ENCODE measurements around the gene LRRC57.

Gene LRRC57

GRCh38 chr15:42490671-42491538 lies 57.7 kb downstream of the LRRC57 start, which contains the start of gene ZNF106:
ZNF106 (minus strand) TSS chr15:42491141; CDS start chr15:42472289, 18,852 bp downstream.
- DNase-seq (ENCODE audit: low spot score), result peak; percentile 96

DNA sequence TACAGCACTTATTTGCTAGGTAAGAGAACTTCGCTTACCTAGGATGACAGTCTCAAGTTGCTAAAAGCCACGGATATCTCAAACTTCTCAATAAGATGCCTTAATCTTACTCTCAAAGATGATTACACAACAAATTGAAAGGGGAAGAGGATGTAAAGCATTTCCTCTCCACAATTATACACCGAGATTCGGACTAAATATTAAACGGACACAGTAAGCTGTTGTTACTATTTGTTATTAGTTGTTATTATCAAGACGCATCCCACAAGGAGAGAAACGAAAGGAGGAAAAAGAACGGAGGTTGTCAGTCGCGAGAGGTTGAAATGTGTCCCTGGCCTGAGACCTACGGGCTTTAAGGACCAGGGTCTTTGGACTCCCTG lies 58.3 kb downstream of the LRRC57 start:
- peak; percentile 7 for DNase-seq (ENCODE audit: low spot score)

Data from AG08395 (cell line).